ENCODE measurements around the gene ESRRA. TPM values are rescaled to one million over a fixed set of nuclear protein-coding genes. Genes with fewer than 3 reads are reported as not detected.

ESRRA gene
- total and polyA plus RNA-seq, 2 of the 8 experiments (the other 6 are each of a cell fraction or from before 2014, with no cell fraction given): 18.2 to 37.0 TPM

DNA sequence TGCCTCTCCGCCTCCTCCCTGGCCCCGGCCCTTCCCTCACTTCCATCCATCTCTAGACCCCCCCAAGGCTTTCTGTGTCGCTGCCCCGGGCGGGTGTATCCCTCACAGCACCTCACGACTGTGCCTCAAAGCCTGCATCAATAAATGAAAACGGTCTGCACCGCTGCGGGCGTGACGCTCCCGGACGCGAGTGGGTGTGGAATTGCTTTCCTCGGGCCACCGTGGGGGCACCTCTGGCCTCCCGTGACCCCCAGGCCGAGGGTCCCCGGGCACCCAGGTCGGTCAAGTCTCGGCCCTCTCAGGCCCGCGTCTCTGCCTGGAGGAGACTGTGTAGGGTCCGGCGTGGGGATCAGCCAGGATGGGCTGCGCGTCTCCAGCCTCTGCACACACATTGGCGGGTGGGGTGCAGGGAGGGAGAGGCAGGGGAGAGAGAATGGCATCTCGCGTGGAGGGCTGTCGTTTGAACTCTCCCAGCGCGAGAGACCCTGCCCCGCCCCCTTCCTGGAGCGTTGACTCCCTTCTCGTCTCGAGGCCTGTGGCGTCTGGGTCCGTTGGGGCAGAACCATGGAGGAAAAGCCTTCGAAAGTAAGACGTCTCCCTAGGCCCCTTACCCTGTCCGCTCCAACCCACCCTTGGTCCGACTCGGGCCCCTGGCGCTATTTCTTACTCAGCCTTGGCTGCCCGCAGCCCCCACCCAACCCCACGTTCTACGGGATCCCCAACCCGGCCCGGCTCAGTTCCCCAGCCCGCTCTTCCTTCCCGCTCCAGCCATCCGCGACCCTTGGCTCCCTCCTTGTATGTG, 5.3 kb upstream of the ESRRA start, which contains the start of gene CATSPERZ:
Gene CATSPERZ, plus strand, starts transcription at position 512 of the 802 bp plus-strand sequence. Its CDS starts 53 bp downstream, at position 565.
- Histone ChIP-seq H4K20me1 (replicated peaks in 1 of 2; ENCODE audit: control insufficient read depth in 1 of 2, insufficient read depth in 2 of 2, low read length in 2 of 2) (peaks cover 0 to 13% of the 10 kb centered on the region in 2 experiments), H3K36me3 (ENCODE audit: control insufficient read depth in 2 of 4, insufficient read depth in 4 of 4, low read length in 3 of 4) (no peaks in the 10 kb centered on the region; a peak in 1 of 8 replicates), H2AFZ (ENCODE audit: low read length) (no peak within 1 kb of the TSS), H3K18ac (ENCODE audit: extremely low read depth, low read length) (peak within 1 kb of the TSS; percentile 64; the same call in 1 of the 2 replicates), H3K9ac (replicated peaks in 1 of 4; ENCODE audit: extremely low read depth in 1 of 4, low read depth in 3 of 4, low read length in 3 of 4) (no peak within 1 kb of the TSS), H2BK5ac (ENCODE audit: low read depth, low read length) (no peak within 1 kb of the TSS), H3K4me1 (replicated peaks in 1 of 4; ENCODE audit: control insufficient read depth in 3 of 4, insufficient read depth in 4 of 4, low read length in 3 of 4) (peaks cover 3 to 27% (median 18%) of the 10 kb centered on the region in 4 experiments; a peak in 6 of 7 replicates), H3K4me3 (ENCODE audit: extremely low read depth in 1 of 4, insufficient read depth in 2 of 4, low read depth in 3 of 4, low read length in 4 of 4) (peak within 1 kb of the TSS; percentile 7 to 49 (median 16); a peak in 7 of 8 replicates), H2BK120ac (replicated peaks; ENCODE audit: low read depth, low read length) (peak within 1 kb of the TSS; percentile 59), H4K8ac (ENCODE audit: extremely low read depth, insufficient read depth, low read length) (peak within 1 kb of the TSS; percentile 86), H3K23ac (ENCODE audit: insufficient read length) (no peak within 1 kb of the TSS), H3K14ac (ENCODE audit: insufficient read length) (no peak within 1 kb of the TSS), H3K79me1 (ENCODE audit: low read depth, low read length) (no peaks in the 10 kb centered on the region), H2AK5ac (ENCODE audit: low read depth, low read length) (no peak within 1 kb of the TSS), H3K4ac (replicated peaks; ENCODE audit: insufficient read length, low read depth, low read length) (no peak within 1 kb of the TSS), H2BK15ac (ENCODE audit: low read length) (peak within 1 kb of the TSS; percentile 95; the same call in 1 of the 2 replicates), H3K27ac (ENCODE audit: low read depth, low read length) (no peak within 1 kb of the TSS), H3K27me3 (replicated peaks in 1 of 4; ENCODE audit: control insufficient read depth in 3 of 4, extremely low read depth in 1 of 4, insufficient read depth in 3 of 4, low read length in 3 of 4) (peaks cover 52 to 74% (median 62%) of the 10 kb centered on the region in 4 experiments), H2BK12ac (ENCODE audit: low read depth, low read length) (peak within 1 kb of the TSS; percentile 20; the same call in 1 of the 2 replicates), H3K4me2 (ENCODE audit: insufficient read depth in 1 of 2, low read depth in 2 of 2, low read length in 2 of 2) (peak within 1 kb of the TSS; percentile 59 to 66), H2BK20ac (ENCODE audit: low read length) (peak within 1 kb of the TSS; percentile 28; the same call in 1 of the 2 replicates), H3K9me3 (ENCODE audit: insufficient read depth in 2 of 2, low read depth in 1 of 2, low read length in 1 of 2) (no peaks in the 10 kb centered on the region; a peak in 1 of 4 replicates), H3K56ac (replicated peaks; ENCODE audit: insufficient read length, low read depth, low read length) (no peak within 1 kb of the TSS), H3K23me2 (ENCODE audit: low read depth, low read length) (peaks cover 10% of the 10 kb centered on the region; the same call in 1 of the 2 replicates), H3K79me2 (ENCODE audit: control insufficient read depth in 1 of 2, insufficient read depth in 2 of 2, low read length in 2 of 2) (no peaks in the 10 kb centered on the region), H4K5ac (ENCODE audit: insufficient read length, low read depth, low read length) (no peak within 1 kb of the TSS), H4K91ac (replicated peaks; ENCODE audit: insufficient read length, low read length) (peak within 1 kb of the TSS; percentile 94)
- WGBS, 2 experiments (ENCODE audit: extremely low coverage in 1 of 2, insufficient coverage in 1 of 2, insufficient read length in 1 of 2, insufficient replicate concordance in 2 of 2, low coverage in 1 of 2, low lambda C conversion rate in 2 of 2, missing lambda C conversion rate in 1 of 2): 17% methylated on average over 29 of the region's 54 CpGs; no CpG with 5 or more reads in 1 of the 2 experiments
- ChIA-PET CTCF (ENCODE audit: partially characterized antibody) (interaction anchor here (0.5 to 20.8 kb wide), 19 partner anchors 12 to 1965 kb away, joined by 3 to 614 read pairs (median 4); partner anchors contain the start of genes BAD, CCDC88B, FERMT3 and GPR137), POLR2A (ENCODE audit: partially characterized antibody) (interaction anchor here (0.7 to 5.6 kb wide), 8 partner anchors 12 to 89 kb away, joined by 3 to 57 read pairs (median 4); partner anchors contain the start of genes GPR137, NUDT22 and TRPT1)
- DNase-seq (ENCODE audit: low read depth in 1 of 2, low spot score in 2 of 2) (peak in 1 of 2 experiments; percentile 83), FAIRE-seq (no peak)
- TF ChIP-seq SUZ12 (IDR thresholded peaks at IDR 0.05; ENCODE audit: low read length) (peak; percentile 81; the same call in 1 of the 2 replicates), SIN3A (conservative IDR thresholded peaks at IDR 0.05 in 1 of 2, IDR thresholded peaks at IDR 0.05 in 1 of 2; ENCODE audit: low read depth in 1 of 2, low read length in 2 of 2) (0 out of 4 replicates have a peak, but pooled peaks of 1 of the 2 experiments have one; percentile 11), CTCF (IDR thresholded peaks at IDR 0.05; ENCODE audit: control extremely low read depth in 1 of 3, insufficient read depth in 1 of 3, low read depth in 1 of 3, low read length in 3 of 3) (no peak), EZH2 (IDR thresholded peaks at IDR 0.05; ENCODE audit: low read depth, low read length, severe bottlenecking) (peak; percentile 91)
